GM21825 (cell line): ENCODE results near the gene THAP4.
"Not testable (repeated sequence)": the region's sequence is repeated elsewhere in the genome, so short reads cannot be mapped to it uniquely, and the experiment has no call there.

Experiments
- ATAC-seq: cut with Tn5 transposase; IDR thresholded peaks from one replicate; pipeline ENCODE4 v1.9.1; 2021; ENCODE audit warnings: mild to moderate bottlenecking, moderate library complexity; ENCODE audit not compliant: unreplicated experiment

THAP4 gene

DNA sequence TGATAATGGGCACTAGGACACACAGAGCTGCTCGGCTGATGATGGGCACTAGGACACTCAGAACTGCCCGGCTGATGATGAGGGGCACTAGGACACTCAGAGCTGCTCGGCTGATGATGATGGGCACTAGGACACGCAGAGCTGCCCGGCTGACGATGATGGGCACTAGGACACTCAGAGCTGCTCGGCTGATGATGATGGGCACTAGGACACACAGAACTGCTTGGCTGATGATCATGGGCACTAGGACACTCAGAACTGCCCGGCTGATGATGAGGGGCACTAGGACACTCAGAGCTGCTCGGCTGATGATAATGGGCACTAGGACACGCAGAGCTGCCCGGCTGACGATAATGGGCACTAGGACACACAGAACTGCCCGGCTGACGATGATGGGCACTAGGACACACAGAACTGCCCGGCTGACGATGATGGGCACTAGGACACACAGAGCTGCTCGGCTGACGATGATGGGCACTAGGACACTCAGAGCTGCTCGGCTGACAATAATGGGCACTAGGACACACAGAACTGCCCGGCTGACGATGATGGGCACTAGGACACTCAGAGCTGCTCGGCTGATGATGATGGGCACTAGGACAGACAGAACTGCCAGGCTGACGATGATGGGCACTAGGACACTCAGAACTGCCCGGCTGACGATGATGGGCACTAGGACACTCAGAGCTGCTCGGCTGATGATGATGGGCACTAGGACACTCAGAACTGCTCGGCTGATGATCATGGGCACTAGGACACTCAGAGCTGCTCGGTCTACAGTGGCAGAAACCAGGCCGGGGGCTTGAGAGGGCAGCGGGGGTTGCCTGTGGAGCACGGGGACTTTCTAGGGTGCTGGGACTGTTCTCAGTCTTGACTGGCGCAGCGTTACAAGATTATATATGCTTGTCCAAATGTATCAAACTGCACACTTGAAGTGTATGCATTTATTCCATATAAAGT lies 46.2 kb downstream of the THAP4 start:
- ATAC-seq = not testable (repeated sequence)

DNA sequence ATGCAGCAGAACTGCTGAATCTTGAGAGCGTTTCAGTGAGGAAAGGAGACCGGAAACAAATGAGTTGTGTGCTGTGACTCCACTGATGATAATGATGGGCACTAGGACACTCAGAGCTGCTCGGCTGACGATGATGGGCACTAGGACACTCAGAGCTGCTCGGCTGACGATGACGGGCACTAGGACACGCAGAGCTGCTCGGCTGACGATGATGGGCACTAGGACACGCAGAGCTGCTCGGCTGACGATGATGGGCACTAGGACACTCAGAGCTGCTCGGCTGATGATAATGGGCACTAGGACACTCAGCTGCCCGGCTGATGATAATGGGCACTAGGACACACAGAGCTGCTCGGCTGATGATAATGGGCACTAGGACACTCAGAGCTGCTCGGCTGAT lies 47.1 kb downstream of the THAP4 start:
- not testable (repeated sequence) for ATAC-seq

DNA sequence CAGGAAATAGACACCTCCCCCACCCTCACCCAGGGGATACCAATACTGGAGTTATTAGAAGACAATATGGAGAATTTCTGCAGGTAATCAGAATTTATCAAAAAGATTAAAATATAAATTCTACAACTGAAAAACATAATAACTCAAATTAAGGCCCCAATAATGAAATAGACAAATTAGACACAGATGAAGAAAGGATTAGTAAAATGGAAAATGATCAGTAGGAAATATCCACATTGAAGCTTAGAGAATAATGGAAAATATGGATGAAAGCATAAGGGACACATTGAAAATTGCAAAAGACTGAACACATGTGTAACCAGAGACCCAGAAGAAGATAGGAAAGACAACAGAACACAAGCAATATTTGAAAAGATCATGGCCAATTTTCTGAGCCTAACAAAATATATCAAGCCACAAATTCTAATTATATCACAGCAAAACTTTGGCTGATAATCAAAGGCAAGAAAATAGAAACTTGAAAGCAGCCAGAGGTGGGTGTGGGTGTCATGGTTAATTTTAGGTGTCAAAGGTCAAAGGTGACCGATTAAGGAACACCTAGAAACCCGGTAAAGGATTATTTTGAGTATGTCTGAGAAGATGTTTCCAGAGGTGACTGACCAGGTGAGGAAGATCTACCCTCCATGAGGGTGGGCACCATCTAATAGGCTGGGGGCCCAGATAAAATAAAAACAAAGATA lies 50.2 kb downstream of the THAP4 start:
- no peak for ATAC-seq

DNA sequence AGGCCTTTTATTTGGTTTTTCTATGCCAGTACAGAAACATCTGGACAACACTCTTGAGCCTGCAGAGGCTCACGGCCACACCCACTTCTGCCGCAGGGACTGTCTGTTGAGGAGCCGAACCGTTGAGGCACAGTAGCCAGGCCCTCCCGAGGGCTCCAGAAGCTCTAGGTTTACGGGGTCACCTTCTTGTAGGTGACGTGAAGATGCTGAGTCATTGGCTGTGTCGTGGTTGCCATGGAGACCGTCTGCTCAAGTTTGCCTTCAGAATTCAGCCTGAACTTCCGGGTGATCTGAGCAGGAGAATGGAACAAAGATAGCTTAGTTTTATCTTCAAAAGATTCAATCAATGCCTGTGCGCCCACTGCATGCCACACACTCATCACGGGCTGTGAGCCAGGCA lies 52.5 kb downstream of the THAP4 start:
- ATAC-seq = no peak

DNA sequence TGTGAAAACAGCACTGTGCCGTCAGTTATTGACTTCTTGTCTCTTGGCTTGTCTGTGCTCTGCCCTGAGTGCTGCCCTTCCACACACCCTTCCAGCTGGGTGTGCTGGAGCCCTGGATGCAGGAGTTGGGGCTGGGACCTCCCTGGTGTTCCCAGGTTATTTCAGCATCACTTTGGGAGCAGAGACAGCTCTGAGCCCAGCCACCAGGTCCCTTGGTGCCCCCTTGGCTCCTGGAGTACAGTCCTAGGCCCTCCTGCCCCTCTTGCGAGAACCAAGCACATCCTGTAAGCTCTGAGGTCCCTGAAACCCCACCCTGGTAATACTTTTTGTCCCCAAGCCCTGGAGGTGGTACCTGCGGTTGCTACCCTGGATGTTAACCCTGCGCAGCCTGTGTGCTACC lies 54.2 kb downstream of the THAP4 start:
- no peak for ATAC-seq

DNA sequence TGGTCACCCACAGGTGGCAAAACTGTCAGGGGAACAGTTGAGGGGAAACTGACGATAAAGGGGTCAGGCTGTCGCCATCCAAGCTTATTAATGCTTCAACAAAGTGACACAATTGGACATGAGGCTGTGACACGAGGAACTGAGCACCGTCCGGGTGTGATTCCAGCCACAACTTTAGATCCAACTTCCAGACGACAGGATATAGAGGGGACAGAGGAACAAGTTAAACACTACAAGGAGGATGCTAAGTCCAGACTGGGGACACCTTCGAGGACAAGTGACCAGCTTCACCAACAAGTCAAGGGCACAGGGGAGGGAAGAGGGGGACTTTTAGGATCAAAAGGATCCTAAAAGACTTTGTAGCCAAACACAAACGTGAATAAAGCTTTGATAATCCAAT lies 54.6 kb downstream of the THAP4 start:
- no peak for ATAC-seq

DNA sequence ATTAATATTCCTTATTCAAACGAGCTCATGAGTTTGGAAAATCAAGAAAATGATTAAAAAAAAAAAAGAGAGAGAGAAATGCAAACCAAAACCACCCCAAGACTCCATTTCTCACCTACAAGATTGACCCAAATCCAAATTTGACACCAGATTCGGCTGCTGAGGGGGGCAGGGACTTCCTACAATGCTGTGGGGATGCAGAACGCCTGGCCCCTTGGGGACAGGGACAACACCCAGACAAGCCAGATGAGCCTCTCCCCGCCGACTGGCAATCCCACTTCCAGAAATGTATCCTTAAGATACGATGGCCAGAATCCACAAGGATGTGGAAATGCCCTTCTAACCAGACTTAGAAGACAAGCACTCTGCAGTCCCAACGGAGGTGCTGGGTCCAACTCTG lies 57.7 kb downstream of the THAP4 start:
- ATAC-seq = no peak

DNA sequence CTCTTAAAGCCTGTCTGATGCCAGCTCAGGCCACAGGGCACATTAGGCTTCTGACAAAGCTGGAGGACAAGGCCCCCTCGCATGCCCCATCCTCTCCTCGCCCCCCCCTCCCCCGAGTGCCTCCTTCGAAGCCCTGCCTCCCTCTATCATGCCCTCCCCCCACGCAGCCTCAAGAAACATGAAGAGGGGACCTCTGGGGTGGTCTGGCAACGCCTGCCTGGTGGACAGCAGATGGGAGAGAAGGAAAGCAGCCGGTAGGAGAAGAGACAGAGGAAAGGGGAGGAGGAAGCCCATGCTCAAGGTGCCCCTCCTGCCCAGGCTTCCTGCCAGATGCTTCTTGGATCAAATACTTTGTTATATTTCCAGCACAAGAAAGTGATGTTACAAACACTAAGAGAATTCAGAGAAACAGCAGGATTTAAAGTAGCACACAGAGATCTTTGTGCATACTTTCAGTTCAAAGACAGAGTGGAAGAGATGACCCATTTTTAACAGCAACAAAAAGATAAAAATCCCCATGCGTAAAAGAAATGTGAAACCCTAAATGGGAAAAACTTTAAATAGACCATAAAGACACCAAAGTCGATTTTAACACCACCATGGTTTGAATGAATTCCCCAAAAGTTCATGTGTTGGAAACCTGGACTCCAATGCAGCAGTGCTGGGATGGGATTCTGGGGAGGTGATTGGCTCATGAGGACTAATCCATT lies 59.4 kb downstream of the THAP4 start:
- no peak for ATAC-seq

DNA sequence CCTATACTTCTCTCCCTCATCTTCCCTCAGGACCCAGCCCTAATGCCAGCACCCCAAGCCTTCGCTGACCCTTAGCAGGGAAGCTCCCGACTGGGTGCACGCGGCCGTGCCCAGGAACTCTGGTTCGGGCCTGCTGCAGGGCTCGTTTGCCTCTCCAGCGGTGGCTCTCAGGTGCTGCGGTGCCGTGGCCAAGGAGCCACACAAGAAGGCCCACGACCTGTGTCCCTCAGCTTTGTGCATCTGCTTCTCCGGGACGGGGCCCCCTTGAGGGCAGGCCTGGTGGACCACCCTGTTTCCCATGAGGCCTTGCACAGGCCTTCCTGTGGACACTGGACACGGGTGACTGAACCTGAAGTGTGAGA lies 60.7 kb downstream of the THAP4 start:
- no peak for ATAC-seq

DNA sequence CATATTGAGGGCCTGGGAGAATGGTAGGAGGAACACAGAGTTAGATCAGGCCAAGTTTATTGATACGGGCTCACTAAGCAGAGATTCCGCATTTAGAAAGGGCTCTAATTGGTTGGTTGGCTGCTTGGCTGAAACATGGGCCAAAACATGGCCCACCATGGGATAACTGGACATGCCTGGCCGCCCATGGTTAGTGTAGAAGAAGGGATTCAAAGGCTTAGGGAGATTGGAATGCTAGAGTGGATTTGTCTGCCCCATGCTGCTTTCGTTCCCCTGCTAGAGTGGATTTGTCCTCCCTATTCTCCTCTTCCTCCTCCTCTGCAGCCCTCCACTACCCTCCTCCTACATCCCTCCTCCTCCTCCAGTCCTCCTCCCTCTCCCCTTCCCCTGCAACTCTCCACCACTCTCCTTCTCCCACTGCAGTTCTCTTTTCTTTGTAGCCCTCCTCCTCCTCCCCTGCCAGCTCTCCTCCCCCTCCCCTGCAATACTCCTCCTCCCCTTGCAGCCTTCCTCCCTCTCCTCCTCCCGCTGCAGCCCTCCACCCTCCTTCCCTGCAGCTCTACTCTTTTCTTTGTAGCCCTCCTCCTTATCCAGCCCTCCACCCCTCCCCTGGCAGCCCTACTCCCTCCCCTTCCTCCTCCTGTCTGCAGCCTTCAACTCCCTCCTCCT lies 61.2 kb downstream of the THAP4 start:
- ATAC-seq = no peak

DNA sequence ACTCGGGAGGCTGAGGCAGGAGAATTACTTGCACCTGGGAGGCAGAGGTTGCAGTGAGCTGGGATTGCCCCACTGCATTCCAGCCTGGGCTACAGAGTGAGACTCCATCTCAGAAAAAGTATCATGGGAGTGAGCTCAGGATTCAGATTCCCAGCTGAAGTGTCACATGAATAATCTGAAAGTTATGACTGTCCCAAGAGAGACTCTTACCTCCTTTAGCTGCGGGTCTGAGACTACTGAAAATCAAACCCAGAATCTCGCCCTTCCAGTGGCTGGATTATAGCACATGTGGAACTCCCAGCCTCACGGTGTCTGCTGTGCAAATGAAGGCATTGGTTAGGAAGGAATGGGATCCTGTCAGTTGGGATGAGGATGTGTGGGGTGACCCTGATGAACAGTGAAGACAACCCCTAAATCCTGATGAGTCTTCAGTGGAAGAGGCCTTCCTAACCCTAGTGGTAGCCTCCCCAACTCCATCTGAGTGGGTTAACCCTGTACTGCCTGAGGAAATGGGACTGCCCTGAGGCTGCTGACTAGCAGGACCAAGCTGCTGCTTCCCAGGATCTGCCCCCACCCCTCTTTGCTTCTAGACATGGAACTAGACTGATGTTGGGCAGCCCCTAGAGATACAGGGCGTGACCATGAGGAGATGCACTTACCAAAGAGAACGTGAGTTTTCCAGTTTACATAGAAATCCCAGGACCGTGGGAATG lies 61.9 kb downstream of the THAP4 start:
- ATAC-seq = no peak

DNA sequence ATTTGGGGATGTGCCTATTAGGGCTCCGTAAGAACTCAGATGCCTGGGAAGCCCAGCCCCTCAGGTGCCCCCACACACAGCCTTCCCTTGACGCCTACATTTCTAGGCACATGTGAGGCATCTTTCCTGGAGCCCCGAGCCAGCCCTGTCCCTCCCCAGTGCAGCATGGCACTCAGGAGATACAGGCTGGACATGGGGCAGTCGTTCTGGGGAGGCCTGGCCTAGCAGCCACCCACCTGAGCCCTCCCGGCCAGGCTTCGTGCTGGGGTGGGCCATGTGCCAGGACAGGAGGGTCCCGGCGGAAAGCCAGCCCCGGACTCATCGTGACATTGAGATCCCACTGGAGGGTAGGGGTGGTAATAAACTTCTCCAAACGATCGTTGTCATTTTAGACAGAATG lies 63.2 kb downstream of the THAP4 start:
- no peak for ATAC-seq

DNA sequence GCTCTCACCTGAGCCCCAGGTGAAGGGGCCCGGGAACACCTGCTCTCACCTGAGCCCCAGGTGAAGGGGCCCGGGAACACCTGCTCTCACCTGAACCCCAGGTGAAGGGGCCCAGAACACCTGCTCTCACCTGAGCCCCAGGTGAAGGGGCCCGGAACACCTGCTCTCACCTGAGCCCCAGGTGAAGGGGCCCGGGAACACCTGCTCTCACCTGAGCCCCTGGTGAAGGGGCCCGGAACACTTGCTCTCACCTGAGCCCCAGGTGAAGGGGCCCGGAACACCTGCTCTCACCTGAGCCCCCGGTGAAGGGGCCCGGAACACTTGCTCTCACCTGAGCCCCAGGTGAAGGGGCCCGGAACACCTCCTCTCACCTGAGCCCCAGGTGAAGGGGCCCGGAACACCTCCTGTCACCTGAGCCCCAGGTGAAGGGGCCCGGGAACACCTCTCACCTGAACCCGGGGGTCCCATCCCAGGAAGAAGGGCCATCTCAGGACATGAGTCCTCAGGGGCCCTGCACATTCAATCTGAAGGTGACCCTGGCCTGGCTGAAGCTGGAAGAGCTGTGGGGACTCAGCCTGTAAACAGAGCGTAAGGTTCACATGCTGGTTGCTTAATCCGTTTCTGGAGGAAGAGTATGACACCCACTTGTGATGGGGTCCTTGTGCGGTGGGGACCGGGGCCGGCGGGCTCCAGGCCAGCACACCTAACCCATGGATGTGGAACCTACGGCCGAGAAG lies 63.9 kb downstream of the THAP4 start:
- not testable (repeated sequence) for ATAC-seq

DNA sequence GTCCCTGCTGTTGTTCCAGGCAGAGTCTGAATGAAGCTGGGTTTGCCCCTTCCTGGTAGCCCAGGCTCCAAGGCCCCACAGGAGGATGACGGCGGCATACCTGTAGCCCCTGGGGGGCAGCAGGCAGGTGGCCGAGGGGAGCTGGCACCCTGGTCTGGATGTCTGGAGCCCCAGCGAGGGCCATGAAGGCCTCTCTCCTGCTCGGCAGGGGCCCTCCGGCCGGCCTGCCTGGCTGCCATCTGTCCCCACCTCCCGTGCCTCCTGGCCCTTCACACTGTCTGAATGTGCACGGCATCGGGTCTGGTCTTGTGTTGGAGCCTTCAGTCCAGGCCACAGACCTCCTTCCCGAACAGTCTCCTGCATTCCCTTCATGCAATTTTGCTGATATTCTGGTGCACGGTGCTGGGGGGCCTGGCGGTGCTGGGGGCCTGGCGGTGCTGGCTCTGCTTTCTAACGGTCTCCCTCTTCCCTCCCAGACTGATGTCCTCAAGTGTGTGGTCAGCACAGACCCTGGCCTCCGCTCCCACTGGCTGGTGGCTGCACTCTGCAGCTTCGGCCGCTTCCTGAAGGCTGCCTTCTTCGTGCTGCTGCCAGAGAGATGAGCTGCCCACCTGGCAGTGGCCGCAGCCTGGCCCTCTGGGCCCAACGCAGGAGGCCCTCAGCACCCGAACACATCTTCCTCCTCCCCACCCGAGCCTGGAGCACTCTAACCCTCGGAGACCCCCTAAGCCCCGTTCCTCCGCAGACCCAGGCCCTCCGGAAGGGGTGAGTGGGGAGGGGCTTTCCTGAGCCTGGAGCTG lies 64.9 kb downstream of the THAP4 start:
- no peak for ATAC-seq

DNA sequence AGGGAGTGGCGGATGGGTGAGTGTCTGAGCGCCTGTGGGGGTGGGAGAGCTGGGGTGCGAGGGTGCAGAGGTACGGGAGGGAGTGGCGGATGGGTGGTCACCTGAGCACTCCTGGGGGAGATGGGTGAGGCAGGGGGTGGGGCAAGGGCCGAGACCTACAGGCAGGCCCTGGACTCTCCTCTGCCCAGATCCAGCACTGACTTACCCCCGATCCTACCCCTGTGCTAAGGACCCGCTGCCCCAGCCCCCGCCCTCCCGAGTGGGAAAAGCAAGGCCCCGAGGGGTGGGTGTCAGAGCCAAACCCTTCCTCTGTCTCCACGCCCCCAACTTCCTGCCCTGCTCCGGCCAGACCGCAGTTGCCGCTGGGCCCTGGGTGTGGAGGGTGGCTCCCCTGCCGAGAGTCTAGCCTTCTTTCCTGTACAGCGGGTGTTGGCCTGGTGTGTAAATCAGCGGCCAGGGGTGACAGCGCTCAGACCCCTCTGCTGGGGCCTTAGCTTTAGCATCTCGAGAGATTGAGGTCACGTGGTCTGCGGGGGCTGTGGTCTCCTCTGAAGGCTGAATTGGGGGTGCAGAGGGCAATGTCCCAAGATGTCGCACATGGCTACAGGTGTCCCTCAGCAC lies 65.9 kb downstream of the THAP4 start:
- no peak for ATAC-seq

DNA sequence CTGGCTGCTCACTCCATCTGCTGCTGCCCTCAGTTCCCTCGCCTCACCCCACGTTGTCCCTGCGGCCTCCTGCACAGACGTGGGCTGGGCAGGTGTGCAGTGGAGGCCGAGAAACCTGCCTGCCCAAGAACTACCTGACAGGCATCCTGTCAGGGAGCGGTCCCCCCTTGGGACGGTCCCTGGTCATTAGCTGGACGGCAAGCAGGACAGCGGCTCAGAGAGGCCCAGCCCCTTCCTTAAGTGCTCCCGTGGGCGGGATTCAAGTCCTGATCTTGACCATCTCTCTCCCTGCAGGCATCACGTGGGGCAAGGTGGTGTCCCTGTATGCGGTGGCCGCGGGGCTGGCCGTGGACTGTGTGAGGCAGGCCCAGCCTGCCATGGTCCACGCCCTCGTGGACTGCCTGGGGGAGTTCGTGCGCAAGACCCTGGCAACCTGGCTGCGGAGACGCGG lies 67.1 kb downstream of the THAP4 start:
- ATAC-seq = no peak

DNA sequence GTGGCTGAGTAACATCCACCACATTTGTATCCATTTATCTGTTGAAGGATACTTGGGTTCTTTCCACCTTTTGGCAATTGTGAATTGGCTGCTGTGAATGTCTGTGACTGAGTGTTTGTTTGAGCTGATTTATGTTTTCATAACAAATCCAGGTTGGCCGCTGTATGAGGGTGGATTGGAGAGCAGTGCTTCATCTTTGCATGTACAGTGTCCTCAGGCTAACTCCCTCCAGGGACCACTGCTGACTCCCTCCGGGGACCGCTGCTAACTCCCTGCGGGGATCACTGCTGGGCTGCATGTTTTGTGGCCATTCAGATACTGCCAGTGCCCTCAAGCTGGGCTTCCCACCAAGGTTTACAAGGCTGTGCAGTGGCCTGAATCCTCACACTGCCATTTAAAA lies 68.2 kb downstream of the THAP4 start:
- no peak for ATAC-seq

DNA sequence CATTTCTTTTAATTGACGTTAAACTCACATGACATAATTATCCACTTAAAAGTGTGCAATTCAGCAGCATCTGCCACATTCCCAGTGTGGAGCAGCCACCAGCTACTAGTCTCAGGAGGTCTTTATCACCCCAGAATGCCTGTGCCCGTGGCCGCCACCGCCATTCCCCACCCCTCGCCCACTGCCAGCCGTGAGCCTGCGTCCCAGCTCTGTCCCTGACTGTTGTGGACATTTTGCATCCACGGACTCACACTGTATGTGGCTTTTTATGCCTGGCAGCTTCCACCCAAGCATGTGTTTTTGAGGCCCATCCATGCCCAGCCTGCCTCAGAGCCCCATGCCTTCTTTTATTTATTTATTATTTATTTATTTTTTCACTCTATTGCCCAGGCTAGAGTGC lies 69.2 kb downstream of the THAP4 start:
- ATAC-seq = no peak
